ENCODE results near the gene ZP3.

DNA sequence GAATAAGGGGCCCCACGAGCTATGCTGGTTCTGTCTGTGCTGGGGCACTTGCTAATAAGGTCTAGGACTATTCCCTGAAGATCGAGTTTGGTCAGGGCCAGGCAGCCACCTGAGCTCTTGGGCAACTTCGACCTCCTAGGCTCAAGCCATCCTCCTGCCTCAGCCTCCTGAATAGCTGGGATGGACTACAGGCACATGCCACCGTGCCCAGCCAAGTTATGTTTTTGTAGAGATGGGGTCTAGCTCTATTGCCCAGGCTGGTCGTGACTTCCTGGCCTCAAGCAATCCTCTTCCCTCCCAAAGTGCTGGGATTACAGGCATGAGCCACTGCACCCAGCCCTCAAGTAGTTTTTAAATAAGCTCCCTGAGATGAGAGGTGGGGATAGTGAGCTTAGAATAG is 2.9 kb downstream of the ZP3 start:
- TF ChIP-seq, protein P1, sequence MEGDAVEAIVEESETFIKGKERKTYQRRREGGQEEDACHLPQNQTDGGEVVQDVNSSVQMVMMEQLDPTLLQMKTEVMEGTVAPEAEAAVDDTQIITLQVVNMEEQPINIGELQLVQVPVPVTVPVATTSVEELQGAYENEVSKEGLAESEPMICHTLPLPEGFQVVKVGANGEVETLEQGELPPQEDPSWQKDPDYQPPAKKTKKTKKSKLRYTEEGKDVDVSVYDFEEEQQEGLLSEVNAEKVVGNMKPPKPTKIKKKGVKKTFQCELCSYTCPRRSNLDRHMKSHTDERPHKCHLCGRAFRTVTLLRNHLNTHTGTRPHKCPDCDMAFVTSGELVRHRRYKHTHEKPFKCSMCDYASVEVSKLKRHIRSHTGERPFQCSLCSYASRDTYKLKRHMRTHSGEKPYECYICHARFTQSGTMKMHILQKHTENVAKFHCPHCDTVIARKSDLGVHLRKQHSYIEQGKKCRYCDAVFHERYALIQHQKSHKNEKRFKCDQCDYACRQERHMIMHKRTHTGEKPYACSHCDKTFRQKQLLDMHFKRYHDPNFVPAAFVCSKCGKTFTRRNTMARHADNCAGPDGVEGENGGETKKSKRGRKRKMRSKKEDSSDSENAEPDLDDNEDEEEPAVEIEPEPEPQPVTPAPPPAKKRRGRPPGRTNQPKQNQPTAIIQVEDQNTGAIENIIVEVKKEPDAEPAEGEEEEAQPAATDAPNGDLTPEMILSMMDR (conservative IDR thresholded peaks at IDR 0.05 in 1 of 2, IDR thresholded peaks at IDR 0.05 in 1 of 2; ENCODE audit: extremely low read depth in 1 of 2, insufficient read depth in 1 of 2, low read depth in 1 of 2, low read length in 2 of 2): no peak
- TF ChIP-seq EZH2 (IDR thresholded peaks at IDR 0.05; ENCODE audit: borderline replicate concordance, low read length): no peak
